Measurements from ENCODE around the gene FGD4.
A peak's percentile ranks its signal among the peaks of the same experiment; 100 is the strongest.

Gene FGD4

GRCh38 chr12:32400866-32401265 lies 1.5 kb downstream of the FGD4 start:
- no peak for DNase-seq (ENCODE audit: low read depth)
- H3K4me3 ChIP-seq (ENCODE audit: low read depth, low read length): no peak overlapping the region

GRCh38 chr12:32402170-32402569 lies 2.8 kb downstream of the FGD4 start:
- H3K4me3 ChIP-seq (ENCODE audit: low read depth, low read length): no peak overlapping the region
- no peak for DNase-seq (ENCODE audit: low read depth)

- H3K4me3 ChIP-seq (ENCODE audit: low read depth, low read length): no peak overlapping the region
- no peak for DNase-seq (ENCODE audit: low read depth)
Measured at GRCh38 chr12:32402946-32403345, 3.6 kb downstream of the FGD4 start.

GRCh38 chr12:32407795-32408194 lies 8.4 kb downstream of the FGD4 start:
- no peak for DNase-seq (ENCODE audit: low read depth)
- H3K4me3 ChIP-seq (ENCODE audit: low read depth, low read length): no peak overlapping the region

- DNase-seq (ENCODE audit: low read depth): no peak
- H3K4me3 ChIP-seq (ENCODE audit: low read depth, low read length): no peak overlapping the region
Measured at GRCh38 chr12:32413412-32413811, 14.1 kb downstream of the FGD4 start.

- DNase-seq (ENCODE audit: low read depth): no peak
- H3K4me3 ChIP-seq (ENCODE audit: low read depth, low read length): no peak overlapping the region
Measured at GRCh38 chr12:32418221-32418620, 18.9 kb downstream of the FGD4 start.

- DNase-seq (ENCODE audit: low read depth): no peak
- no peak overlapping the region for H3K4me3 ChIP-seq (ENCODE audit: low read depth, low read length)
Measured at GRCh38 chr12:32418903-32419519, 19.7 kb downstream of the FGD4 start.

GRCh38 chr12:32419520-32419960 lies 20.2 kb downstream of the FGD4 start:
- no peak overlapping the region for H3K4me3 ChIP-seq (ENCODE audit: low read depth, low read length)
- DNase-seq (ENCODE audit: low read depth): peak; percentile 39

GRCh38 chr12:32420356-32420755 lies 21.0 kb downstream of the FGD4 start:
- H3K4me3 ChIP-seq (ENCODE audit: low read depth, low read length): no peak overlapping the region
- no peak for DNase-seq (ENCODE audit: low read depth)

GRCh38 chr12:32423559-32423958 lies 24.2 kb downstream of the FGD4 start:
- H3K4me3 ChIP-seq (ENCODE audit: low read depth, low read length): no peak overlapping the region
- no peak for DNase-seq (ENCODE audit: low read depth)

GRCh38 chr12:32431025-32431424 lies 31.7 kb downstream of the FGD4 start:
- DNase-seq (ENCODE audit: low read depth): no peak

GRCh38 chr12:32435921-32436705 lies 36.8 kb downstream of the FGD4 start:
- H3K4me3 ChIP-seq (ENCODE audit: low read depth, low read length): no peak overlapping the region
- DNase-seq (ENCODE audit: low read depth): no peak

More at GRCh38 chr12:32431025-32431424, 31.7 kb downstream of the FGD4 start:
- no peak overlapping the region for H3K4me3 ChIP-seq (ENCODE audit: low read depth, low read length)

GRCh38 chr12:32437095-32437515 lies 37.7 kb downstream of the FGD4 start:
- H3K4me3 ChIP-seq (ENCODE audit: low read depth, low read length): no peak overlapping the region
- peak; percentile 82 for DNase-seq (ENCODE audit: low read depth)

GRCh38 chr12:32440120-32440865 lies 40.9 kb downstream of the FGD4 start:
- no peak overlapping the region for H3K4me3 ChIP-seq (ENCODE audit: low read depth, low read length)
- no peak for DNase-seq (ENCODE audit: low read depth)

GRCh38 chr12:32443491-32443890 lies 44.1 kb downstream of the FGD4 start:
- no peak for DNase-seq (ENCODE audit: low read depth)

GRCh38 chr12:32444895-32445294 lies 45.5 kb downstream of the FGD4 start:
- H3K4me3 ChIP-seq (ENCODE audit: low read depth, low read length): no peak overlapping the region
- no peak for DNase-seq (ENCODE audit: low read depth)

More at GRCh38 chr12:32443491-32443890, 44.1 kb downstream of the FGD4 start:
- H3K4me3 ChIP-seq (ENCODE audit: low read depth, low read length): no peak overlapping the region

GRCh38 chr12:32445356-32445755 lies 46.0 kb downstream of the FGD4 start:
- no peak overlapping the region for H3K4me3 ChIP-seq (ENCODE audit: low read depth, low read length)

GRCh38 chr12:32446316-32447119 lies 47.2 kb downstream of the FGD4 start:
- no peak for DNase-seq (ENCODE audit: low read depth)
- no peak overlapping the region for H3K4me3 ChIP-seq (ENCODE audit: low read depth, low read length)

More at GRCh38 chr12:32445356-32445755, 46.0 kb downstream of the FGD4 start:
- DNase-seq (ENCODE audit: low read depth): no peak

GRCh38 chr12:32448586-32448985 lies 49.2 kb downstream of the FGD4 start:
- DNase-seq (ENCODE audit: low read depth): no peak
- no peak overlapping the region for H3K4me3 ChIP-seq (ENCODE audit: low read depth, low read length)

All from skeletal muscle cell (primary cell).